ENCODE results near the gene CLIC3.

- TF ChIP-seq POLR2AphosphoS5 (IDR thresholded peaks at IDR 0.05; ENCODE audit: borderline replicate concordance, low read depth, low read length) (no peak), EZH2 (IDR thresholded peaks at IDR 0.05) (no peak)
Measured at GRCh38 chr9:136946228-136947027, 49.9 kb downstream of the CLIC3 start.

All from SK-N-MC (cell line).